Vagina (tissue), 2 donors: Measurements from ENCODE around the gene GRM4.

Source experiments
- POLR2AphosphoS5 ChIP-seq, 2 donors: sonication (generic); formaldehyde crosslinking; IDR thresholded peaks; one replicate each; pipeline ENCODE4 v1.9.0; 2017; ENCODE audit warnings: antibody characterized with exemption in 2 of 2, mild to moderate bottlenecking in 2 of 2, low read depth in 1 of 2; ENCODE audit not compliant: insufficient read depth in 1 of 2
- TF ChIP-seq, protein P1 (sequence below), 3 experiments: fragments of 450-650 bp in 2 of 3; fragments of 200-600 bp in 1 of 3; sonication (generic) in 1 of 3; IDR thresholded peaks; one replicate each; pipeline ENCODE4 v1.5.1; 2017 to 2019; ENCODE audit warnings: antibody characterized with exemption in 3 of 3, mild to moderate bottlenecking in 2 of 3, moderate library complexity in 2 of 3

DNA sequence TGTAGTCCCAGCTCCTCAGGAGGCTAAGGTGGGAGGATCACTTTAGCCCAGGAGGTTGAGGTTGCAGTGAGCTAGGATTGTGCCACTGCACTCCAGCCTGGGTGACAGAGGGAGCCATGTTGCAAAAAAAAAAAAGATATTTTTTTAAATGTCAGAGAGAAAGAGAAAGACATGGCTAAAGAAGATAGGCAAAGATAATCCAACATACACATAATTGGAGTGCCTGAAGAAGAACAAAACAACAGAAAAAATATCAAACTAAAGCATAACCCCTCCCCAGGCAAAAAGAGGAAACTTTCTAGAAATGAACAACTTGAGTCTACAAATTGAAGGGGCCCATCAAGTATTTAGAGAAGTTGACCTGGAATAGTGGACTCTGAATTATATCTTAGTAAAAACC, 14.0 kb upstream of the GRM4 start:
- TF ChIP-seq, protein P1, sequence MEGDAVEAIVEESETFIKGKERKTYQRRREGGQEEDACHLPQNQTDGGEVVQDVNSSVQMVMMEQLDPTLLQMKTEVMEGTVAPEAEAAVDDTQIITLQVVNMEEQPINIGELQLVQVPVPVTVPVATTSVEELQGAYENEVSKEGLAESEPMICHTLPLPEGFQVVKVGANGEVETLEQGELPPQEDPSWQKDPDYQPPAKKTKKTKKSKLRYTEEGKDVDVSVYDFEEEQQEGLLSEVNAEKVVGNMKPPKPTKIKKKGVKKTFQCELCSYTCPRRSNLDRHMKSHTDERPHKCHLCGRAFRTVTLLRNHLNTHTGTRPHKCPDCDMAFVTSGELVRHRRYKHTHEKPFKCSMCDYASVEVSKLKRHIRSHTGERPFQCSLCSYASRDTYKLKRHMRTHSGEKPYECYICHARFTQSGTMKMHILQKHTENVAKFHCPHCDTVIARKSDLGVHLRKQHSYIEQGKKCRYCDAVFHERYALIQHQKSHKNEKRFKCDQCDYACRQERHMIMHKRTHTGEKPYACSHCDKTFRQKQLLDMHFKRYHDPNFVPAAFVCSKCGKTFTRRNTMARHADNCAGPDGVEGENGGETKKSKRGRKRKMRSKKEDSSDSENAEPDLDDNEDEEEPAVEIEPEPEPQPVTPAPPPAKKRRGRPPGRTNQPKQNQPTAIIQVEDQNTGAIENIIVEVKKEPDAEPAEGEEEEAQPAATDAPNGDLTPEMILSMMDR (IDR thresholded peaks at IDR 0.05): no peak
- no peak for TF ChIP-seq POLR2AphosphoS5 (IDR thresholded peaks at IDR 0.05; ENCODE audit: insufficient read depth in 1 of 2, low read depth in 1 of 2)
